ENCODE measurements around the gene PKP2.

The PKP2 gene

DNA sequence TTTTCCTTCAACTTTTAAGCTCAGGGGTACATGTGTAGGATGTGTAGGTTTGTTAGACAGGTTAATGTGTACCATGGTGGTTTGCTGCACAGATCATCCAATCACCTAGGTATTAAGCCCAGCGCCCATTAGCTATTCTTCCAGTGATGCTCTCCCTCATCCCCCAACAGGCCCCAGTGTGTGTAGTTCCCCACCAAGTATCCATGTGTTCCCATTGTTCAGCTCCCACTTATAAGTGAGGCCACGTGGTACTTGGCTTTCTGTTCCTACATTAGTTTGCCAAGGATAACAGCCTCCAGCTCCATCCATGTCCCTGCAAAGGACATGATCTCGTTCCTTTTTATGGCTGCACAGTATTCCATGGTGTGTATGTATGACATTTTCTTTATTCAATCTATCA, 92.3 kb downstream of the PKP2 start:
- no peak for DNase-seq

DNA sequence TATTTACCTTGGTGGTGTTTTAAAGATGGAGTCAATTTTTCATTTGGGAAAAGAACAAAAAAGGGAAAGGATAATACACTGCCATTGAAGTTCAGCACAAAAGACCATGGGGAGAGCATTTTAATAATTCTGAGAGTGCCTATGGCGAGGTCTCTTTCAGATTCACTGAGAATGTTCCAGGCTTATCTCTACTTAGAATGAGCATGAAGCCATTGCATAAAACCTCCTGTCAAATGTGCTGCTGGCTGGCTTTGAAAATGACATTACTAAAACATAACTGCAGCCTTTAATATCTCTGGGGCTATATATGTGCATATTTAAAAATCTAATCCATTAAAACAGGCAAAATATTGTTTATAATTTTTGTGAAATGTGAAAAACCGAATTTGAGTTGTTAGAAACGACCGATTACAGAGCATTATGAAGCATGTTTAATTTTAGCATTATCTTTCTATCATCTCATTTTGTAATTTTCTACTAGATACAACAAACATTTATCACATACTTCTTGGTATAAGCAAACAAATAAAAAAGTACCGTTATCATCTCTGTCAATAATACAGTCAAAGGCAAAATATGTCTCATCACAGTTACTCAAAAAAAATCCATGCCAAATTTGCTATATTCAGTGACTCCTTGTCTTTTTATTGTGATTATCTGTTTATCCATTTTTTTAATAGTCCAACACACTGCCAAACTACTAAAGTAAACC, 95.2 kb downstream of the PKP2 start:
- DNase-seq: no peak

DNA sequence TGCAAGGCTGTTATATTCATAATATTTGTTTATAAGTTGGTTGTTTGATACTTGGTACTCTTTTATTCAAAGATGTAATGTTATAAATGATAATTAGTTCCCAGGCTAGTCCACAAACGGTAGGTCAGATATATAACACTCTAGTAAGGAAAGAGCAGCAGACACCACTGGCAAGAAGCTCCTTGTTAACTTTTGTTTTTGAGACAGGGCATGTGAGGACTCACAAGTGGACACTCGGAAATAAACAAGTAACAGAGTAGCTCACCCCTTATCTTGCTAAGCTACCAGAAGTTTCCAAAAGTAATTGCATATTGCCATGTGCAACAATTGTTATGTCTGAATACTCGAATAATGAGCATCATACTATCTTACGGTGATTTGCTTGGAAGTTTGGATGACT, 102.3 kb downstream of the PKP2 start:
- DNase-seq: no peak

DNA sequence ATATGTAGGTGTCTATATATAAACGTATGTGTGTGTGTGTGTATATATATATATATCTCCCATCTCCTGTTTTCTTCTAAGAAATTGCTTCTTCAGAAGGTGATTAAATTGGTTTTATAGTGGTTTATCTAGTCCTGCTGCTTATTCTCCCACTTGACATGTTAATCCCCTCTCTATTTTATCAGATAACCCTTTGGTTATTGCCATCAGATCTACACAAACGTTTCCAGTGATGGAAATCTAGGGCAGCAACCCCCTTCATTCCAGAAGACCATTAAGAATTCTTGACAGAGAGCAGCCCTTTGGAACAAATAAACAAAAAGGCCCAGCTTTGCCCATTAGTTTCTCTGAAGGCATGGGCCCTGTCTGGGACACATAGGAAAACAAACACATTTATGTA, 106.7 kb downstream of the PKP2 start:
- no peak for DNase-seq

DNA sequence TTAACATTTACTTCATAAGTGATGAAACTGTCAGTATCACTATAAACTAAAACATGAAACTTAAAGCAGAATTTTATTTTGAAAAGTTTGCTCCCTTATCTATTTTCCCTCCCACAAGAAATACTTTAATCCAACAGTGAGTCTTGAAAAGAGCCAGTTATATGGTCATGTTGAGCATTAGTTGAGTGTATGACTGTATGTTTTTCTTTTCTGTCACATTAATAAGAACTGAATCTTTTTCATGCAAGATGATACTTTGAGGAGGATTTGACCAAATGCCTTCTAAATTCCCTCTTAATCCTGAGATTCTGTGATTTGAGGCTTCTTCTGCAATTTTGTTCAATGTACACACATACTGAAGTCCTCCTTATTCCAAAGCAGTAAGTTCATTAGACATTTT, 107.1 kb downstream of the PKP2 start:
- DNase-seq: no peak

DNA sequence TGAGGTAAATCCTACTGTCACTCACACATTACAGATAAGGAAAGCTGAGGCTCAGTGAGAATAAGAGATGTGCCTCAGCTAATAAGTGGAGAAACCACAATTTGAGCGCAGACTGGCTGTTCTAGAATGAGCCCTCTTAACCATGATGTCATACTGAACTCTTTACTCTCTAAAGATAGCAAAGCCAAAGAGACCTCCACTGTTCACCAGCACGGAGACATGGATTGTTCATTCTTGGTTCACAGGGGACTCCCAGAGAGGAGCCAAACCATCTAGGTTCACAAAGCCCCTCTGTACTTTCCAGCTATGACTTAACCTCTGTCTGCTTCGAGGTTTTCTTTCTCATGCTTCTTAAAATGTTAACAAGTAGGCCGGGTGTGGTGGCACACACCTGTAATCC, 108.2 kb downstream of the PKP2 start:
- no peak for DNase-seq

DNA sequence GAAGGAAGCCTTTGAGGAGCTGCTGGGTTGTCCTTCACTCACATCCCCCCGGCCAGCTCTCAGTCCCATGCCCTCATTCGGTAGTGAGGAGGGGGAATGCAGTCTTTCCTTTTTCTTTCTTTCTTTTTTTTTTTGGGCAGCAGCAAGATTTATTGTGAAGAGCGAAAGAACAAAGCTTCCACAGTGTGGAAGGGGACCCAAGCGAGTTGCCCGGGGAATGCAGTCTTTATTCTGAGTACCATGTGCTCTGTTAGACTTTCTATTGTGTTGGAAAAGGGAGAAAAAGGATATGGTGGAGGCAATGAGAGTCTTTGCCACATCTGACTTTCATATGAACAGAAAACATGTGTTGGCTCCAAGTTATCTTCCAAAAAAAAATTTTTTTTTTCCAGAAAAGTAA, 111.0 kb downstream of the PKP2 start:
- DNase-seq: no peak

DNA sequence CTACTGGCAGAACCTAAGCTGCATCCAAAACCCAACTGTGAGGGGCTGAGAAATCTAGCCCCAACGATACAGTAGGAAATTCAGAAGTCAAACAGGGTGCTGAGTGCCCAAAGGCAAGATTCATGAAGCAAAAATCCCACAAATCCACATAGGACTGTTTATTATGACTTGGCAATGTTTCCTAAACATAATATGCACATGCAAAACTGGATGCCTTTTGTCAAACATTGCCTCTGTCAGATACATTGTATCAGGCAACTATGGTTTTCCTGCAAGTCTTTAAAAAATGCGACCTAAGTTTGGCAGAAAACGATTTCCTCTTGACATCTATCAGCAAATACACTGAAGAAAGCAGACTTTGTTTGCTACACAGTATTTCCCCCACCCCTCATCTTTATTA, 113.5 kb downstream of the PKP2 start:
- DNase-seq: no peak

DNA sequence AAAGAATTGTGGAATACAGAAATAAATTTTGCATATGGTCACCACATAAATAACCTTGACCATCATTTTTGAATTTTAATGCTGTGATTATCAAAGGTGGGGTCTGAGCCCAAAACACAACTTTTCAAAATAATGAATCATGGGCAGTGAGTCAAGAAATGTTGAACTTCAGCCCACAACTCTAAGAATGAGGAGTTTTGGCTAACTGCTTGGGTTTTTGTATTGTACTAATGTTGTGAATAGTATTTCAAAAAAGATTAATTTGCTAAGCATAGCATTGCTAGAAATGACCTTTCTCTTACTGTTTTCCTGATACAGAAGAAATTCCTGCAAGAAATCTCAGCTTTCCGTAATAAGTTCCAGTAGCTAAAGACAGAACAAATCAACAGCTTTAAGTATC, 116.5 kb downstream of the PKP2 start:
- DNase-seq: no peak

DNA sequence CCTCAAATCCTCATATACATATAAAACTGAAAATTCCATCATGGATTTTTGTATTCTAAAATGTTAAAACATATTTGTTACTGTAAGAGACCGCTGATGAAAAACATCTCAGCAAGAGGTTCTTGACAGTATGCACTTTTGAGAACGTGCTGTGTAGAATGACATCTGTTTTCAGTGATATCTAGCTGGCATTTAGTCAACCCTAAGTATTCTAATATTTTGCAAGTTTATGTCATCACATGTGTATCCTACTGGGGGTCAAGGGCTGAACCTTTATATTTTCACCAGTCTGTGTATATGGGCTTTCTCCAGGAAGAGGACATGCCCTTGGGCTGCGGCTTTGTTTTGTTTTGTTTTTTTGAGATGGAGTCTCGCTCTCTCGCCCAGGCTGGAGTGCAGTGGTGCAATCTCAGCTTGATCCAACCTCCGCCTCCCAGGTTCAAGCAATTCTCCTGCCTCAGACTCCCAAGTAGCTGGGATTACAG, 118.8 kb downstream of the PKP2 start:
- DNase-seq: no peak

DNA sequence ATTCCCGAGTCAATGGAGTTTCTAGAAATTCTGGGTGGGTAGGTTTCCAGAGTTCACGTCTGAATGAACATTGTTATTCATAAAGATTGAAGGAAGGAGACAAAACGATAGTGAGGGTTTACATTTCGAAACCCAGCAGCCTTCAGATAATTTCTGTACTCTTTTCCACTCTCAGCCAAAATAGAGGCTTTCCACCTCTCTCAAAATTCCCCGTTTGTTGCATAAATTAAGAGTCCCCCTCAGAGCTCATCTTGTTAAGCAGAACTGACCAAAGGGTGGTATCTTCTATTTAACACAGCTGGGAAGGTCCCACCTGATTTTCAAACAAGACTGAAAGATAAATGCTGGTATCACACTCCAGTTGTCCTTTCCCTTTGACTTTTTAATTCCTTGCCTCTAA, 119.4 kb downstream of the PKP2 start:
- DNase-seq: no peak

DNA sequence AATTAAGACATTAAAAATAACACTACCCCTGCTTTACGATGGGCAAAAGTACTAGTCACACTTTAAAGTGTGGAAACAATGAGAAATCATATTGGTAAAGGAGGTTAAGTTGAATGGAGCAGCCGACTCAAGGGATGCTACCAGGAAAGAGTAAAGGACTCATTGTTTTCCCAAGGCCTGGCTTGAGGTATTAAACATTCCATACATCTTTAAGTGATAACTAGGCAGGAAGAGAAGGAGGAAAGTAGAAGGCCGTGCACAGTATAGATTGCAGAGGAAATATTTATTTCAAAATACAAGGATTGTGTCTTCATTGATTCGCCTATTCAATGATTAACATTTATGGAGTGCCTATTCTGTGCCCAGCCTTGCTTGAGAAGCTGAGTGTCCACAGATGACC, 120.3 kb downstream of the PKP2 start:
- no peak for DNase-seq

DNA sequence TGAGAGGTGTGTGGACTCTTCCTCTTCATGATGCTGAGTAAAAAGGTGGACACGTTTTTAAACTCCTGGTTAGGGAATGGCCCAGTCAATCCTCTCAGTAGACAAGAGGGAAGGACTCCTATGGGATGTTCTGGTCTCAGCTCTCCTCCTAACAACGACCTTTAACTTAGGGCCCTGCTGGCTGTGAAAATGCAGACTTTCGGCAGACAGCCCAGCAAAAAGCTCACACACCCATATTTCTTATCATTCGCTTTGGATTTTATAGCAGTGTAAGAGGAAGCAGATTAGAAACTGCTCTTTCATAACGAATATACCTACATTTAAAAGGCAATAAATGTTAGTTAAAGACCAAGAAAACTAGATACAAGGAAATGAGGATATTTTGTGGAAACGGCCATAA, 122.9 kb downstream of the PKP2 start:
- peak; percentile 38 for DNase-seq

DNA sequence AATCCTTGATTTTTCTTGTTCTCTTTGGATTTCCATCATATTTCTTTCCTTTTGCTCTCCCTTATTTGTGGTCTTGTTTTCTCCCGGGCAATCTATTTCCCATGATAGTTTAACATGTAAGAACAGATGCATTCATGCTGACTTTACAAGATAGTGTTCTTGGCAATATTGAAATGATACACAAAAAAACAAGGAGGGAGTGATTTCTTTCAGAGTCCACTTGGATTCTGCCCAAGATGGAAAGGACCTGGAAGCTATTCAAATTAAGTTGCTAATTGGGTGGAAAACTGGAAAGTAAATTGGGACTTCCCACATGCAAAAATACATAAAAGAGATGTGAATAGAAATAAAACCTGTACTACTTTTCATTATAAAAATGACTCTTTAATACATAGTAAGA, 126.4 kb downstream of the PKP2 start:
- no peak for DNase-seq

DNA sequence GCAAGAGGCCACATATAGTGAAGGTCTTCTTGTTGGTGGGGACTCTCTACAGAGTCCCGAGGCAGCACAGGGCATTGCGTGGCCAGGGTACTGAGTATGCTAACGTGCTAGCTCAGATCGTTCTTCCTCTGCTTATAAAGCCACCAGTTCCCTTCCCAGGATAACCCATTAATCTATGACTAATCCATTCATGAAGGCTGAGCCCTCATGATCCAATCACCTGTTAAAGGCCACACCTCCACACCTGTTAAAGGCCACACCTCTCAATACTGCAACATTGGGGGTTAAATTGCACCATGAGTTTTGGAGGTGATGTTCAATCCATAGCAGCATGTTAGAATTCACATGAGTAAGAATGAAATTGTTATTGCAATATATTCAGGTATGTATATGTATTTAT, 128.1 kb downstream of the PKP2 start:
- no peak for DNase-seq

DNA sequence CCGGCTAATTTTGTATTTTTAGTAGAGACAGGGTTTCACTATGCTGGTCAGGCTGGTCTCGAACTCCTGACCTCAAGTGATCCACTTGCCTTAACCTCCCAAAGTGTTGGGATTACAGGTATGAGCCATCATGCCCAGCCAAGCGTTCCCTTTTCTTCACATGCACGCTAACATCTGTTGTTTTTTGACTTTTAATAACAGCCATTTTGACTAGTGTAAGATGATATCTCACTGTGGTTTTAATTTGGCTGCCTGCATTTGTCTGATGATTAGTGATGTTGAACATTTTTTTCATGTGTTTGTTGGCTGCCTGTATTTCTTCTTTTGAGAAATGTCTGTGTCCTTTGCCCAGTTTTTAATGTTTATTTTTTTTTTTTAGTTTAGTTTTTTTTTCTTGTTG, 130.7 kb downstream of the PKP2 start:
- no peak for DNase-seq

DNA sequence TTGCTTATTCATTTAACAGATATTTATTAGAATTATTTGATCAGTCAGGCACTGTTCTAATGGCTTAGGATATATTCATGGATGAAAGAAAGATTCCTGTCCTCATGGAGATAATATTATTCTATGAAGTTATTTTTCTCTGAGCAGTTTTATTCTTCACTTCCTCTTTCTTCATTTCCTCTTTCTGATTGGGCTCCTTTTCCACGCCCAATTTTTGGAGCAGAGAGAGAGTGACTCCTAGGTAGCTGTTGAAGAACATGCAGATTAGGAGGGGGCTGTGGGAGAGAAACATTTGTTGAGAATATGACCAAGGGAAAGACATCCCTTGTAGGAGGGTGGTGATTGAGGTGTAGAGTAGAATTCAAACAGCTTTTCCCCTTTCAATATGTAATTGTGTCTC, 134.9 kb downstream of the PKP2 start:
- peak; percentile 91 for DNase-seq

DNA sequence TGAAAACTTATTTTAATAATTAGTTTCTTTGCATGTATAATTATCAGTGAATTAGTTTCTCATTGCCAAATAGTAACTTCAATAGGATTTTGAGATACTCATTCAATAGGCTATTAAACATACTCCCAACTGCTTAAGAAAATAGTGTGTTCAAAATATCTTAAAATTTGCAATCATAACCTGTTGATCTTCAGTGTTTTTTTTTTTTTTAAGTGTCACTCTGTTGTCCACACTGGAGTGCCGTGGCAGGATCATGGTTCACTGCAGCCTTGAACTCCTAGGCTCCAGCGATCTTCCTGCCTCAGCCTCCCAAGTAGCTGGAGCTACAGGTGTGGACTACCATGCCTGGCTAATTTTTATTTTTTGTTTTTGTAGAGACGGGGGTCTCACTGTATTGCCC, 139.4 kb downstream of the PKP2 start:
- DNase-seq: no peak

DNA sequence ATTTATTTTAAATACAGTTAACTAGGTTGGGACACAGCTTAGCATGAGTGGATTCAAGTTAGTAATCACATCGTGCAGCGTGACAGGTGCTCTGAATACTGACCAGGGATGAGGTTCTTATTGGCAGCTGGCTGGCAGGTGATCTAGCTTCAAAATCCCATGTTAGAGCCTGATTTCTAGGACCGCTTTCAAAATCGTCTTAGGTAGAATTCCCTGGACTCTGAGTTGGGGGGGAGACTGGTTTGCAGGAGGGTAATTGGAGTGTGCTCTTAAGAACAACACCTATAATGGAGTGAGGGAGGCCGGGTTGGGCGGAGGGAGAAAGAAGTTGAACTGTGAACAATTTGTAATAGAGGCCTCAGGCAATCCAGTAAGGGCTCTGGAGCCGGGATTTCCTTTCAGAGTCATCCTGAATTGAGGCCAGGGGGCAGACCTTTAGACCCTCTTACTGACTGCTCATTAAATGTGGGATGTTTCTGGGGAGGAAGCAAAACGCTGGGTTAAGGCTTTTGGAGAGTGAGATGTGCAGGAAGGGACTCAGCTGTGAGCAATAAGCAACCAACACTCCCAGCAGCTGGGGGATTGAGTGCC, 140.0 kb downstream of the PKP2 start:
- DNase-seq: no peak

DNA sequence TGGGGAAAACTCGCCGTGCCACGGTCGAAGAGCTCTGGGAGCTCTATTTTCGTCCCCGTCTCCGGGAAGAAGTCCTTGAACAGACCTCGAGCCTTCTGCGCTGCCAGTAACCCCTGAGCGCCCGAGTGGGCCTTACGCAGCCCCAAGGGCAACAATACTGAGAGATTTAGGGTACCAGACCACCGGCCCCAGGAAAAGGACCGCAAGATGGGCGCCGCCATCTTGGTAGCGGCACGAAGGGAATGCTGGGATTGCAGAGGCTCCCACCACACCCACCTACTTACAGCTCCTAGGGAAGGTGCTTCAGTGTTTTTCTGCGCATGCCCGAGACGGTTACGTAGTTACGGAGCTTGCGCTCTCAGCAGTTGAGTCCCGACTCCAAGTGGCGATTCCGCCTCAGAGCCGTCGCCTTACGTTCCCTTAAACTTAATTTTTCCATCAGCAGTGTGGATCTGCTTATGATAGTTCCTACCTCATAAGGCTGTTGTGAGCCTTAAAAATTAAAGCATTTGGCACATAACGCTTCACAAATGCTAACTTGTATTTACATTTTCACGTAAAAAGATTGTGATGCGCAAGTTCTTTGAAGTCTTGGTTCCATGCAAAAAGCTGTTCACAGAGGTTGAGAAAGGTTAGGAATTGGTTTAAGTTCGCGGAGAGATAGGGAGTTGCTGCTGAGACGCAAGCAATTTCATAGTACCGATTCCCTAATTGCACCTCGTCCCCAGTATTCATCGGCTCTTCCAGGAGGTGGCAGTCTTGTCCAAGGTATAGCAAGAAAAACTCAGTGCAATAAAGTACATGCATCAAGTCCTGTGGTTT, 140.7 kb downstream of the PKP2 start, which contains the start of gene YARS2:
Gene YARS2 (minus strand): TSS at position 244 of the 822 bp plus-strand sequence. CDS start 23 bp downstream, at position 221.
- peak; percentile 98 for DNase-seq

DNA sequence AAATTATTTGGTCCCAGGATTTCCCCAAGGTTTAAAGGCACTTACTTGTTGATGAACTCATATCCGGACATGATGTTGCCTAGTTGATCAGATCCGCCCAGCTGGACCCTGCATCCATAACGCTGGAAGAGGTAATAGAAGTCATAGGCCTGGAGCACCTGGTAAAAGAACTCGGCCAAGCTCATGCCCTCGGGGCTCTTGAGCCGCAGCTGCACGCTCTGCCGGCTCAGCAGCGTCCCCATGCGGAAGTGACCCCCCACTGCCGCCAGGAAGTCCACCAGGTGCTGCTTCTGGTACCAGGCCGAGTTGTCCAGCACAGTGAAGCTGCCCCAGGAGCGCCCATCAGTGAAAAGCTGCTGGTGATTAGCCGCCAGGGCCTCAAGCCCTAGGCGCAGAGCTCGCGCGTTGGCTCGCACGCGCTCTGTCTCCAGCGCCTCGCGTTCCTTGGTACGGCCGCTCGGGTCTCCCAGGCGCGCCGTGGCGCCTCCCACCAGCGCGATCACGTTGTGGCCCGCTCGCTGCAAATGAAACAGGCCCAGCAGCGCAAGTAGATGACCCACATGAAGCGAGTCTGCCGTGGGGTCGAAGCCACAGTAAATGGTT, 141.4 kb downstream of the PKP2 start:
- peak; percentile 92 for DNase-seq

DNA sequence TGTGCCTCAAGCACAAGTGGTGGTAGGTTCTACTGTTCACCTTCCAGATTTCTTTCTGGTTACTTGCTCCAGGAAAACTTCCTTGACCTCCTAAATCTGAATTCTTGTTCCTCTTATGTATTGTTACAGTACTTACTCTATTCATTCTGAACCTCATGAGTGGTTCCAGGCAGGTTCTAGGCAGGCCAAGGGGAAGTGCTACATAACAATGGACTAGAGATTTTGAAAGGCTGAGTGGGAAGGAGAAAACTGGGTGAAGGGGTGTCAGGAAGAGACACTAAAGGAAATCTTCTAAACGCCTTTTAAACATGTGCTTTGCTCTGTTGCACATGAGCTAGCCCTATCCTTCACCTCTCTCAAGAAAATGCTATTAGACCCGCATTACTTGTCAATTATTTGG, 142.5 kb downstream of the PKP2 start:
- DNase-seq: peak; percentile 54

DNA sequence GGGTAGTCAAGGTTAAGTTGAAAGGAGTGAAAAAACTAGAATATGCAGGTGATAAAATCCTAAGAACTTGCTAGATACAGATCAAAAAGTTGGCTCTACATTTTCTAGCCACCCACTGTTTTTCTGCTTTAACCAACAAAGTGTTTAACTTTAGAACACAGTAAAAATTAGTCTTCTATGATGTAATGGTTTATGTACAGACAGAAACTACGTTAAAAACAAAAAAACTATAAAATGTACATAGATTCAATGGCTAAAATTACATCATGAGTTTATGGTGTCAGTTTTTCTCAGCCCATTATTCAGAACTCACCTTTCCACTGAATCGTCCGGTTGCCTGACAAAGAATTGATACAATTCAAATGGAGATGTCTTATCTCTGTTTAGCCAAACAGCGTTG, 143.0 kb downstream of the PKP2 start:
- DNase-seq: no peak

DNA sequence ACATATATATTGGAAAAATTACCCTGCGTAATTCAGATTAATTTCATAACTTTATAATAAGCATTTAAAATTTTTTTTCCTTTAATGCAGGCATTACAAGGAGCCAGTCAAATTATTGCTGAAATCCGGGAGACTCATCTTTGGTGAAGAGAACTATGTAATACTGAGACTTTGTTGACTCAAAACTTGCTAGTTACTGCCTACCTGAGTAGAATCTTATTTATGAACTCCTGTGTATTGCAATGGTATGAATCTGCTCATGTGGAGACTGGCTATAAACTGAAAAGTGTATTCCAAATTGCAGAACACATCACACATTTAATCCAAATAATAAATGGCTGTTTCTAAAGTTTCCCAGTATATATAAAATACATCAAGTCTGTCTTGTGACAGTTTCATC, 153.3 kb downstream of the PKP2 start:
- DNase-seq: no peak

Data from OCI-M1 (cell line).